ENCODE measurements around the gene PPM1N. TPM values are rescaled to one million over a fixed set of nuclear protein-coding genes. Genes with fewer than 3 reads are reported as not detected.
A peak's percentile ranks its signal among the peaks of the same experiment; 100 is the strongest.

Gene PPM1N
- total and polyA plus RNA-seq, 2 of the 13 experiments (the other 11 are each of a cell fraction or from before 2014, with no cell fraction given) = 0.31 to 1.8 TPM

DNA sequence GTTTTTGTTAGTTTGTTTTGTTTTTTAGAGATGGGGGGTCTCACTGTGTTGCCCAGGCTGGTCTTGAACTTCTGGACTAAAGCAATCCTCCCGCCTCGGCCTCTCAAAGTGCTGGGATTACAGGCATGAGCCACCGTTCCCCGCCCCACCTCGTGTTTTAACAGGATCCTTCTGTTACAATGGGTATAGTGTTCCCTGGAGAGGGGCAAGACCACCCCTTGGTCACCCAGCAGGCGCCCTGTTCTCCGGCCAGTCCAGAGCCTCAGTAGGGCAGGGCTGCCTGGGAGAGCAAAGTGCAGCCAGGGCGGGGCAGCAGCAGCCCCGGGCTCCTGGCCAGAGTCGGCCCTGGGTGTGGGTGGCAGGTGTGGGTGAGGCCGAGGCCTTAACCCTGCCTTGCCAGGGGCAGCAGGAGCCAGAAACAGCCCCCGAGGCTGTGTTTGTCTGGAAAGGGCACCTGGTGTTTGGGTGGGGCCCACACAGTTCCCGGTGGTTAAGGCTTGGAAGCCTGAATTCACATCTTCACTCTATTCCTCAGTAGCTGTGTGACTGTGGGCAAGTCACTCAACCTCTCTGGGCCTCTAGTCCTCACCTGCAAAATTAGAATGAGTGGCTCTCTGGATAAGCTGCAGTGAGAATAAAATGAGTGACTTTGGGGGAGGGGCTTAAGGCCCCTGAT, 16.3 kb downstream of the PPM1N start (continued):
- TF ChIP-seq ZNF484 (CRISPR knock-in tag; IDR thresholded peaks at IDR 0.05; ENCODE audit: borderline replicate concordance, low read depth) (no peak), ZNF225 (CRISPR knock-in tag; IDR thresholded peaks at IDR 0.05) (no peak), SMAD9 (CRISPR knock-in tag; IDR thresholded peaks at IDR 0.05) (no peak), GZF1 (CRISPR knock-in tag; IDR thresholded peaks at IDR 0.05) (no peak), XRCC5 (optimal IDR thresholded peaks at IDR 0.05; ENCODE audit: low read length) (peak; percentile 53), EEA1 (CRISPR knock-in tag; IDR thresholded peaks at IDR 0.05; ENCODE audit: borderline replicate concordance) (no peak), SRSF9 (IDR thresholded peaks at IDR 0.05; ENCODE audit: borderline replicate concordance, insufficient read depth, low read depth, low read length, poor library complexity, severe bottlenecking) (no peak), ZNF629 (CRISPR knock-in tag; conservative IDR thresholded peaks at IDR 0.05) (peak; percentile 84), POLR2A (IDR thresholded peaks at IDR 0.05; ENCODE audit: insufficient read depth in 1 of 2, low read depth in 2 of 2, low read length in 2 of 2) (no peak; a peak in 1 of 4 replicates), SMC3 (IDR thresholded peaks at IDR 0.05; ENCODE audit: low read length) (no peak), CREB1 (IDR thresholded peaks at IDR 0.05) (no peak), CREB1 (CRISPR knock-in tag; IDR thresholded peaks at IDR 0.05) (no peak), ZNF563 (CRISPR knock-in tag; IDR thresholded peaks at IDR 0.05) (peak; percentile 32; the same call in 1 of the 2 replicates), KDM4B (CRISPR knock-in tag; IDR thresholded peaks at IDR 0.05) (no peak), HMG20A (CRISPR knock-in tag; IDR thresholded peaks at IDR 0.05; ENCODE audit: borderline replicate concordance) (no peak), SNAI1 (CRISPR knock-in tag; IDR thresholded peaks at IDR 0.05; ENCODE audit: borderline replicate concordance) (no peak), TEAD2 (CRISPR knock-in tag; IDR thresholded peaks at IDR 0.05) (no peak), ZSCAN25 (CRISPR knock-in tag; IDR thresholded peaks at IDR 0.05) (peak; percentile 66; the same call in 1 of the 2 replicates), SOX5 (CRISPR knock-in tag; IDR thresholded peaks at IDR 0.05; ENCODE audit: borderline replicate concordance) (peak; percentile 69), MZF1 (CRISPR knock-in tag; IDR thresholded peaks at IDR 0.05; ENCODE audit: borderline replicate concordance) (no peak), SP140L (CRISPR knock-in tag; IDR thresholded peaks at IDR 0.05; ENCODE audit: borderline replicate concordance) (no peak), BRCA1 (CRISPR knock-in tag; IDR thresholded peaks at IDR 0.05) (no peak)
- TF ChIP-seq, protein P1, sequence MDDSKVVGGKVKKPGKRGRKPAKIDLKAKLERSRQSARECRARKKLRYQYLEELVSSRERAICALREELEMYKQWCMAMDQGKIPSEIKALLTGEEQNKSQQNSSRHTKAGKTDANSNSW (CRISPR knock-in tag; IDR thresholded peaks at IDR 0.05; ENCODE audit: borderline replicate concordance) = no peak; the same call in 1 of the 2 replicates
- TF ChIP-seq, protein P2, sequence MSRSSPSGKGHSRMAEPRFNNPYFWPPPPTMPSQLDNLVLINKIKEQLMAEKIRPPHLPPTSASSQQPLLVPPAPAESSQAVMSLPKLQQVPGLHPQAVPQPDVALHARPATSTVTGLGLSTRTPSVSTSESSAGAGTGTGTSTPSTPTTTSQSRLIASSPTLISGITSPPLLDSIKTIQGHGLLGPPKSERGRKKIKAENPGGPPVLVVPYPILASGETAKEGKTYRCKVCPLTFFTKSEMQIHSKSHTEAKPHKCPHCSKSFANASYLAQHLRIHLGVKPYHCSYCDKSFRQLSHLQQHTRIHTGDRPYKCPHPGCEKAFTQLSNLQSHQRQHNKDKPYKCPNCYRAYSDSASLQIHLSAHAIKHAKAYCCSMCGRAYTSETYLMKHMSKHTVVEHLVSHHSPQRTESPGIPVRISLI (CRISPR knock-in tag; IDR thresholded peaks at IDR 0.05; ENCODE audit: borderline replicate concordance) = no peak
- TF ChIP-seq, protein P3, sequence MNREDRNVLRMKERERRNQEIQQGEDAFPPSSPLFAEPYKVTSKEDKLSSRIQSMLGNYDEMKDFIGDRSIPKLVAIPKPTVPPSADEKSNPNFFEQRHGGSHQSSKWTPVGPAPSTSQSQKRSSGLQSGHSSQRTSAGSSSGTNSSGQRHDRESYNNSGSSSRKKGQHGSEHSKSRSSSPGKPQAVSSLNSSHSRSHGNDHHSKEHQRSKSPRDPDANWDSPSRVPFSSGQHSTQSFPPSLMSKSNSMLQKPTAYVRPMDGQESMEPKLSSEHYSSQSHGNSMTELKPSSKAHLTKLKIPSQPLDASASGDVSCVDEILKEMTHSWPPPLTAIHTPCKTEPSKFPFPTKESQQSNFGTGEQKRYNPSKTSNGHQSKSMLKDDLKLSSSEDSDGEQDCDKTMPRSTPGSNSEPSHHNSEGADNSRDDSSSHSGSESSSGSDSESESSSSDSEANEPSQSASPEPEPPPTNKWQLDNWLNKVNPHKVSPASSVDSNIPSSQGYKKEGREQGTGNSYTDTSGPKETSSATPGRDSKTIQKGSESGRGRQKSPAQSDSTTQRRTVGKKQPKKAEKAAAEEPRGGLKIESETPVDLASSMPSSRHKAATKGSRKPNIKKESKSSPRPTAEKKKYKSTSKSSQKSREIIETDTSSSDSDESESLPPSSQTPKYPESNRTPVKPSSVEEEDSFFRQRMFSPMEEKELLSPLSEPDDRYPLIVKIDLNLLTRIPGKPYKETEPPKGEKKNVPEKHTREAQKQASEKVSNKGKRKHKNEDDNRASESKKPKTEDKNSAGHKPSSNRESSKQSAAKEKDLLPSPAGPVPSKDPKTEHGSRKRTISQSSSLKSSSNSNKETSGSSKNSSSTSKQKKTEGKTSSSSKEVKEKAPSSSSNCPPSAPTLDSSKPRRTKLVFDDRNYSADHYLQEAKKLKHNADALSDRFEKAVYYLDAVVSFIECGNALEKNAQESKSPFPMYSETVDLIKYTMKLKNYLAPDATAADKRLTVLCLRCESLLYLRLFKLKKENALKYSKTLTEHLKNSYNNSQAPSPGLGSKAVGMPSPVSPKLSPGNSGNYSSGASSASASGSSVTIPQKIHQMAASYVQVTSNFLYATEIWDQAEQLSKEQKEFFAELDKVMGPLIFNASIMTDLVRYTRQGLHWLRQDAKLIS (CRISPR knock-in tag; IDR thresholded peaks at IDR 0.05) = no peak
- TF ChIP-seq, protein P4, sequence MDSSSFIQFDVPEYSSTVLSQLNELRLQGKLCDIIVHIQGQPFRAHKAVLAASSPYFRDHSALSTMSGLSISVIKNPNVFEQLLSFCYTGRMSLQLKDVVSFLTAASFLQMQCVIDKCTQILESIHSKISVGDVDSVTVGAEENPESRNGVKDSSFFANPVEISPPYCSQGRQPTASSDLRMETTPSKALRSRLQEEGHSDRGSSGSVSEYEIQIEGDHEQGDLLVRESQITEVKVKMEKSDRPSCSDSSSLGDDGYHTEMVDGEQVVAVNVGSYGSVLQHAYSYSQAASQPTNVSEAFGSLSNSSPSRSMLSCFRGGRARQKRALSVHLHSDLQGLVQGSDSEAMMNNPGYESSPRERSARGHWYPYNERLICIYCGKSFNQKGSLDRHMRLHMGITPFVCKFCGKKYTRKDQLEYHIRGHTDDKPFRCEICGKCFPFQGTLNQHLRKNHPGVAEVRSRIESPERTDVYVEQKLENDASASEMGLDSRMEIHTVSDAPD (CRISPR knock-in tag; IDR thresholded peaks at IDR 0.05) = no peak
